Ascending aorta (tissue), 2 donors: ENCODE measurements around the gene MRPL4. TPM values are rescaled to one million over a fixed set of nuclear protein-coding genes. Genes with fewer than 3 reads are reported as not detected.

Experiments
- DNase-seq, 2 donors: peaks; one replicate each; pipeline ENCODE4 v3.0.0-alpha.2; 2019; ENCODE audit warnings: low spot score in 2 of 2
- H3K27ac ChIP-seq, 2 donors: fragments of 200-600 bp; sonication (generic); one replicate each; pipeline ENCODE4 v1.5.1; 2016 to 2017; ENCODE audit warnings: mild to moderate bottlenecking in 1 of 2
- H3K27me3 ChIP-seq: fragments of 200-600 bp; sonication (generic); one replicate; pipeline ENCODE4 v1.5.1; 2017
- H3K36me3 ChIP-seq, 2 donors: fragments of 200-600 bp; sonication (generic); one replicate each; pipeline ENCODE4 v1.5.1; 2016
- H3K4me1 ChIP-seq, 2 donors: fragments of 200-600 bp; sonication (generic); one replicate each; pipeline ENCODE4 v1.5.1; 2016 to 2017; ENCODE audit warnings: mild to moderate bottlenecking in 1 of 2
- H3K4me3 ChIP-seq, 2 donors: fragments of 200-600 bp; sonication (generic); one replicate each; pipeline ENCODE4 v1.5.1; 2016 to 2017; ENCODE audit warnings: mild to moderate bottlenecking in 1 of 2
- H3K9me3 ChIP-seq, 2 donors: fragments of 200-600 bp; sonication (generic); one replicate each; pipeline ENCODE4 v1.5.1; 2016
- intact Hi-C: fragments of 100-400 bp; cut with DNase I; formaldehyde crosslinking; loops from one replicate; pipeline ENCODE4 v1.15.1; 2023
- total RNA-seq: library from RNA; depleted of rRNA; stranded (reverse); fragments of >200 nt; gene quantifications from one replicate; pipeline ENCODE4 v1.1.0, GENCODE V29; 2016
- TF ChIP-seq, protein P1 (sequence below), 3 experiments: fragments of 200-600 bp in 2 of 3; fragments of 450-650 bp in 1 of 3; sonication (generic) in 2 of 3; IDR thresholded peaks; one replicate each; pipeline ENCODE4 v1.5.1; 2016 to 2019; ENCODE audit warnings: antibody characterized with exemption in 3 of 3, mild to moderate bottlenecking in 1 of 3, moderate library complexity in 1 of 3

Gene MRPL4
- total RNA-seq, 1 donor from 2014 or later = 72.9 TPM

DNA sequence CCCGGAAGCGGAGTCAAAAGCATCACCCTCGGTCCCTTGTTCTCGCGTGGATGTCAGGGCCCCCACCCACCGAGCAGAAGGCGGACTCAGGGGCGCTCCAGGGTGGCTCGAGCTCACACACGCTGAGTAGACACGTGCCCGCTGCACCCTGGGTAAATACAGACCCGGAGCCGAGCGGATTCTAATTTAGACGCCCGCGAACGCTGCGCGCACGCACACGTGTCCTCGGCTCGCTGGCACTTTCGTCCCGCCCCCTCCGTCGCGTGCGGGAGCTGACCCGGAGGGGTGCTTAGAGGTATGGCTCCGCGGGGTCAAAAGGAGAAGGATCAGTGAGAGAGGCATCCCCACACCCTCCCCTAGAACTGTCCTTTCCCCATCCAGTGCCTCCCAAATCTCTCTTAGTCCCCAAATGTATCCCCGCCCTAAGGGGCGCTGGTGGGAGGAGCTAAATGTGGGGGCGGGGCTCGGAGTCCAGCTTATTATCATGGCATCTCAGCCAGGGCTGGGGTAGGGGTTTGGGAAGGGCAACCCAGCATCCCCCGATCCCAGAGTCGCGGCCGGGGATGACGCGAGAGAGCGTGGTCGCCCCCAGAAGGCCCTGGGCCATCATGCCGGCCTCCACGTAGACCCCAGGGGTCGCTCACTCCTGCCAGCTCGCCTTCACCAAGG, 37.3 kb downstream of the MRPL4 start:
- TF ChIP-seq, protein P1, sequence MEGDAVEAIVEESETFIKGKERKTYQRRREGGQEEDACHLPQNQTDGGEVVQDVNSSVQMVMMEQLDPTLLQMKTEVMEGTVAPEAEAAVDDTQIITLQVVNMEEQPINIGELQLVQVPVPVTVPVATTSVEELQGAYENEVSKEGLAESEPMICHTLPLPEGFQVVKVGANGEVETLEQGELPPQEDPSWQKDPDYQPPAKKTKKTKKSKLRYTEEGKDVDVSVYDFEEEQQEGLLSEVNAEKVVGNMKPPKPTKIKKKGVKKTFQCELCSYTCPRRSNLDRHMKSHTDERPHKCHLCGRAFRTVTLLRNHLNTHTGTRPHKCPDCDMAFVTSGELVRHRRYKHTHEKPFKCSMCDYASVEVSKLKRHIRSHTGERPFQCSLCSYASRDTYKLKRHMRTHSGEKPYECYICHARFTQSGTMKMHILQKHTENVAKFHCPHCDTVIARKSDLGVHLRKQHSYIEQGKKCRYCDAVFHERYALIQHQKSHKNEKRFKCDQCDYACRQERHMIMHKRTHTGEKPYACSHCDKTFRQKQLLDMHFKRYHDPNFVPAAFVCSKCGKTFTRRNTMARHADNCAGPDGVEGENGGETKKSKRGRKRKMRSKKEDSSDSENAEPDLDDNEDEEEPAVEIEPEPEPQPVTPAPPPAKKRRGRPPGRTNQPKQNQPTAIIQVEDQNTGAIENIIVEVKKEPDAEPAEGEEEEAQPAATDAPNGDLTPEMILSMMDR (IDR thresholded peaks at IDR 0.05) = no peak
- Histone ChIP-seq H3K27me3 (peaks cover 13% of the 10 kb centered on the region), H3K4me1 (peaks cover 9 to 34% of the 10 kb centered on the region in 2 donors), H3K36me3 (peaks cover 0 to 4% of the 10 kb centered on the region in 2 donors), H3K4me3 (peak overlapping the region; percentile 31 to 62), H3K27ac (no peak overlapping the region), H3K9me3 (no peaks in the 10 kb centered on the region)
- intact Hi-C loops = no loop called here
- DNase-seq = no peak

DNA sequence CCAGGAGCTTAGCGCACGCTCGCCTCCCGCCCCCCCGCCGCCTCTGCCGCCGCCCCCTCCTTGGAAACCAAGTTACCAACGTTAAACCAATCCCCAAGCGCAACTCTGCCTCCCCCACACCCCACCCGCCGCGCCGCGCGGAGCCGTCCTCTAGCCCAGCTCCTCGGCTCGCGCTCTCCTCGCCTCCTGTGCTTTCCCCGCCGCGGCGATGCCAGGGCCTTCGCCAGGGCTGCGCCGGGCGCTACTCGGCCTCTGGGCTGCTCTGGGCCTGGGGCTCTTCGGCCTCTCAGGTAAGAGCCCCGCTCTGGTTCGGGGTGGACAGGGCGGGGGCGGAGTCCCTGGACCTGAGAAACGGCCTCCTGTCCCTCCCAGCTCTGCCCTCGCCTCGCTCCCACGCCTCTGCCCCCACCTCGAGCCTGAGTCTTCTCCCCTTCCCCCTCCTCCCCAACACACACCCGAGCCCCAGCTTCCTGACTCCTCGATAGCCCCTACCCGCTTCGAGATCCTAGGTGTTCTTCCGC, 37.9 kb downstream of the MRPL4 start, which contains the start of gene ICAM5:
TSS of gene ICAM5 (plus strand) at position 117 of the 521 bp plus-strand sequence. CDS start at position 209, 92 bp downstream.
- Histone ChIP-seq H3K4me1 (peaks cover 9 to 34% of the 10 kb centered on the region in 2 donors), H3K27ac (no peak within 1 kb of the TSS), H3K4me3 (peak within 1 kb of the TSS; percentile 43 to 62), H3K9me3 (no peaks in the 10 kb centered on the region), H3K36me3 (no peaks in the 10 kb centered on the region), H3K27me3 (peaks cover 13% of the 10 kb centered on the region)
- intact Hi-C loops = no loop called here
- DNase-seq = no peak
- TF ChIP-seq, protein P1 (IDR thresholded peaks at IDR 0.05) = no peak

DNA sequence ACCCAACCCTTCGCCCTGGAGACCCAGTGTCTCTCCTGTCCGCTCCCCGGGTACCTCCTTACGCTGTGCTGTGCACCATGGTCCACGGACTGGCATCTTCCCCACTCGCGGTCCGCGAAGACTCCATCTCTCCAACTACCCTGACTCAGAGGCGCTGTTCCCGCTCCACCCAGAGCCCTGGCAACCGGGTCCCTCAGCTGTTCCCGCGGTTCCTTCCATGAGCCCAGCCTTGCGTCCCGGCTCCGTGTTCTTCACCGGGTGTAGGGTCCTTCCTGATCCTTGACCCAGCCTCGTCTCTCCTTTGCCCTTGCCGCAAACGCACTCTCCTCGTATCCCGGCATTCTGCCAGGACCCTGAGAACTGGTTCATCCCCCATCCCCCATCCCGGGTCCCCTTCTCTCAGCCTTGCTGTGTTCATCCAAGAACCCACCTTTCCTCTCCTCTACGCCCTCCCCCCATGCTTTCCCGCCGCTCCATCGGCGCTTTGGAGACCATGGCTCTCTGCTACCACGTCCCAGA, 38.4 kb downstream of the MRPL4 start:
- intact Hi-C loops = no loop called here
- peaks cover 17% of the 10 kb centered on the region for H3K27me3 ChIP-seq
- H3K9me3 ChIP-seq = no peaks in the 10 kb centered on the region
- no peak for DNase-seq
- no peaks in the 10 kb centered on the region for H3K36me3 ChIP-seq
- H3K27ac ChIP-seq = no peak overlapping the region
- H3K4me3 ChIP-seq = peak overlapping the region; percentile 43 to 62
- TF ChIP-seq, protein P1 (IDR thresholded peaks at IDR 0.05) = no peak
- peaks cover 9 to 34% of the 10 kb centered on the region in 2 donors for H3K4me1 ChIP-seq

DNA sequence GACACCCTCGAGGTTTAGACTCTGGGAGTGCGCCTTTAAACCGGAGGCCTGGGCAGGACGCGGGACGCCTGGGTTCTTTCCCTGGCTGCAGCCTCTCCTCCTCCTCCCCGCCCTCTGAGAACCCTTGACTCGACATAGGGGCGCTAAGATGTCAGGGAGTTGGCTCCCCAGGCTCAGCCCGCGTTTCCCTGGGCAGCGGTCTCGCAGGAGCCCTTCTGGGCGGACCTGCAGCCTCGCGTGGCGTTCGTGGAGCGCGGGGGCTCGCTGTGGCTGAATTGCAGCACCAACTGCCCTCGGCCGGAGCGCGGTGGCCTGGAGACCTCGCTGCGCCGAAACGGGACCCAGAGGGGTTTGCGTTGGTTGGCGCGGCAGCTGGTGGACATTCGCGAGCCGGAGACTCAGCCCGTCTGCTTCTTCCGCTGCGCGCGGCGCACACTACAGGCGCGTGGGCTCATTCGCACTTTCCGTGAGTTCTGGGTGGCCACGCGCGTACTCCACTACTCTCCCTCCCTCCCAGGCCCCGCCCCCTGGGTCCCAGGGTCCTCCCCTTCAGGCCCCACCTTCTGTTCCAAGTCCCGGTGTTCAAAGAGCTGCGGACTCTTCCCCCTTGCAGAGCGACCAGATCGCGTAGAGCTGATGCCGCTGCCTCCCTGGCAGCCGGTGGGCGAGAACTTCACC, 39.0 kb downstream of the MRPL4 start:
- Histone ChIP-seq H3K27ac (no peak overlapping the region), H3K4me3 (peak overlapping the region; percentile 43 to 62), H3K9me3 (no peaks in the 10 kb centered on the region), H3K4me1 (peaks cover 9 to 34% of the 10 kb centered on the region in 2 donors), H3K36me3 (no peaks in the 10 kb centered on the region), H3K27me3 (peaks cover 19% of the 10 kb centered on the region)
- TF ChIP-seq, protein P1 (IDR thresholded peaks at IDR 0.05) = no peak
- no peak for DNase-seq
- intact Hi-C loops = no loop called here

DNA sequence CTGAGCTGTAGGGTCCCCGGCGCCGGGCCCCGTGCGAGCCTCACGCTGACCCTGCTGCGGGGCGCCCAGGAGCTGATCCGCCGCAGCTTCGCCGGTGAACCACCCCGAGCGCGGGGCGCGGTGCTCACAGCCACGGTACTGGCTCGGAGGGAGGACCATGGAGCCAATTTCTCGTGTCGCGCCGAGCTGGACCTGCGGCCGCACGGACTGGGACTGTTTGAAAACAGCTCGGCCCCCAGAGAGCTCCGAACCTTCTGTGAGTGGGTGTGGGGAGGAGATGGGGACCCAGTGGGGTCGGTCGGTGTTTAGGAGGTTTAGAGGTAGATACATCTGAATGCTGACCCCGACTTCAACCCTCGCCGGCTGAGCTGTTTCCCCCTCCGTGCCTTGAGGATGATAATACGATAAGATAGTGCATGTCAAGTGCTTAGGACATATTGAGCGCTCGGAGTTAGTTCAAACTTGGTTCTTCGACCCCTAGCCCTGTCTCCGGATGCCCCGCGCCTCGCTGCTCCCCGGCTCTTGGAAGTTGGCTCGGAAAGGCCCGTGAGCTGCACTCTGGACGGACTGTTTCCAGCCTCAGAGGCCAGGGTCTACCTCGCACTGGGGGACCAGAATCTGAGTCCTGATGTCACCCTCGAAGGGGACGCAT, 39.7 kb downstream of the MRPL4 start:
- Histone ChIP-seq H3K9me3 (no peaks in the 10 kb centered on the region), H3K27ac (no peak overlapping the region), H3K27me3 (peaks cover 19% of the 10 kb centered on the region), H3K4me1 (peaks cover 9 to 34% of the 10 kb centered on the region in 2 donors), H3K4me3 (peak overlapping the region; percentile 43 to 62), H3K36me3 (no peaks in the 10 kb centered on the region)
- DNase-seq = no peak
- intact Hi-C loops = no loop called here
- TF ChIP-seq, protein P1 (IDR thresholded peaks at IDR 0.05) = no peak
